H9 (cell line): ENCODE data around the gene ERICH6. TPM values are rescaled to one million over a fixed set of nuclear protein-coding genes. Genes with fewer than 3 reads are reported as not detected.

Source experiments
- DNase-seq: peaks from one replicate; pipeline ENCODE4 v3.0.0-alpha.2; 2017
- H2AFZ ChIP-seq: one replicate; pipeline ENCODE4 v1.6.1; 2013; ENCODE audit warnings: mild to moderate bottlenecking, low read length, control low read depth, moderate library complexity
- H2AK5ac ChIP-seq: 2 replicates; pipeline ENCODE4 v1.6.1; 2013; ENCODE audit warnings: low read length, control low read depth, mixed read lengths; ENCODE audit not compliant: insufficient read length
- H2BK120ac ChIP-seq: one replicate; pipeline ENCODE4 v1.6.1; 2013; ENCODE audit warnings: low read depth, mild to moderate bottlenecking, low read length, control low read depth, inconsistent platforms; ENCODE audit not compliant: poor library complexity, severe bottlenecking
- H2BK12ac ChIP-seq: 2 replicates; pipeline ENCODE4 v1.6.1; 2013; ENCODE audit warnings: low read length, control low read depth, mixed read lengths, low read depth; ENCODE audit not compliant: insufficient read length
- H2BK15ac ChIP-seq: 2 replicates; pipeline ENCODE4 v1.6.1; 2013; ENCODE audit warnings: low read depth, low read length, control low read depth
- H2BK20ac ChIP-seq: one replicate; pipeline ENCODE4 v1.6.1; 2013; ENCODE audit warnings: low read depth, mild to moderate bottlenecking, low read length, control low read depth, inconsistent platforms; ENCODE audit not compliant: poor library complexity, severe bottlenecking
- H2BK5ac ChIP-seq: 2 replicates; pipeline ENCODE4 v1.6.1; 2013; ENCODE audit warnings: low read length, control low read depth, mixed read lengths; ENCODE audit not compliant: insufficient read length
- H3K14ac ChIP-seq: 2 replicates; pipeline ENCODE4 v1.6.1; 2013; ENCODE audit warnings: low read length, control low read depth; ENCODE audit not compliant: insufficient read depth
- H3K18ac ChIP-seq: 2 replicates; pipeline ENCODE4 v1.6.1; 2013; ENCODE audit warnings: low read depth, mild to moderate bottlenecking, mixed read lengths, low read length, control low read depth; ENCODE audit not compliant: insufficient read length
- H3K23ac ChIP-seq: 2 replicates; pipeline ENCODE4 v1.6.1; 2013; ENCODE audit warnings: low read length, control low read depth, mixed read lengths, low read depth; ENCODE audit not compliant: insufficient read length
- H3K23me2 ChIP-seq: 2 replicates; pipeline ENCODE4 v1.6.1; 2013; ENCODE audit warnings: low read depth, mild to moderate bottlenecking, mixed read lengths, low read length, control low read depth; ENCODE audit not compliant: insufficient read length, poor library complexity, severe bottlenecking
- H3K27ac ChIP-seq: 2 replicates; pipeline ENCODE4 v1.5.1; 2013; ENCODE audit warnings: low read length, control low read depth, mixed read lengths, low read depth; ENCODE audit not compliant: insufficient read length
- H3K27me3 ChIP-seq: 2 replicates; pipeline ENCODE4 v1.6.1; 2013; ENCODE audit warnings: low read length, control low read depth, inconsistent platforms; ENCODE audit not compliant: insufficient read depth
- H3K4ac ChIP-seq: 2 replicates; pipeline ENCODE4 v1.6.1; 2013; ENCODE audit warnings: low read depth, mild to moderate bottlenecking, control low read depth, inconsistent platforms, low read length, moderate library complexity
- H3K4me1 ChIP-seq: 2 replicates; pipeline ENCODE4 v1.6.1; 2013; ENCODE audit warnings: low read length, control low read depth, inconsistent platforms; ENCODE audit not compliant: insufficient read depth
- H3K4me2 ChIP-seq: 2 replicates; pipeline ENCODE4 v1.6.1; 2013; ENCODE audit warnings: low read length, control low read depth, mixed read lengths; ENCODE audit not compliant: insufficient read length, insufficient read depth
- H3K56ac ChIP-seq: 2 replicates; pipeline ENCODE4 v1.6.1; 2013; ENCODE audit warnings: low read depth, mild to moderate bottlenecking, mixed read lengths, low read length, control low read depth; ENCODE audit not compliant: insufficient read length
- H3K79me1 ChIP-seq: 2 replicates; pipeline ENCODE4 v1.6.1; 2013; ENCODE audit warnings: low read depth, mild to moderate bottlenecking, moderate library complexity, low read length, control low read depth, inconsistent platforms; ENCODE audit not compliant: insufficient read depth, poor library complexity, severe bottlenecking
- H3K79me2 ChIP-seq: 2 replicates; pipeline ENCODE4 v1.6.1; 2013; ENCODE audit warnings: low read length, control low read depth, inconsistent platforms; ENCODE audit not compliant: insufficient read depth
- H3K9ac ChIP-seq: 2 replicates; pipeline ENCODE4 v1.6.1; 2013; ENCODE audit warnings: low read length, control low read depth, mixed read lengths; ENCODE audit not compliant: insufficient read length; ENCODE audit errors: extremely low read depth
- H3K9me3 ChIP-seq: one replicate; pipeline ENCODE4 v1.6.1; 2013; ENCODE audit warnings: low read depth, low read length, inconsistent platforms; ENCODE audit not compliant: control insufficient read depth
- H3T11ph ChIP-seq: one replicate; pipeline ENCODE4 v1.6.1; 2013; ENCODE audit warnings: mild to moderate bottlenecking, low read length, control low read depth, inconsistent platforms
- H4K20me1 ChIP-seq: one replicate; pipeline ENCODE4 v1.6.1; 2013; ENCODE audit not compliant: control insufficient read depth, insufficient read length, insufficient read depth
- H4K5ac ChIP-seq: 2 replicates; pipeline ENCODE4 v1.6.1; 2013; ENCODE audit warnings: low read depth, mild to moderate bottlenecking, mixed read lengths, low read length, control low read depth; ENCODE audit not compliant: insufficient read length
- H4K8ac ChIP-seq: replicated peaks from 2 replicates; pipeline ENCODE4 v1.6.1; 2013; ENCODE audit warnings: low read length, control low read depth, mixed read lengths, low read depth; ENCODE audit not compliant: insufficient read length
- H4K91ac ChIP-seq: 2 replicates; pipeline ENCODE4 v1.6.1; 2013; ENCODE audit warnings: low read depth, mild to moderate bottlenecking, moderate library complexity, mixed read lengths, low read length, control low read depth; ENCODE audit not compliant: insufficient read length
- H3K27ac Mint-ChIP-seq, 3 experiments: 2 replicates in 2 of 3; 3 replicates in 1 of 3; pipeline ENCODE4 v1.8.0; 2020 to 2021; ENCODE audit warnings: mixed read lengths in 3 of 3, mild to moderate bottlenecking in 1 of 3, moderate library complexity in 1 of 3
- H3K27me3 Mint-ChIP-seq: 2 replicates; pipeline ENCODE4 v1.8.0; 2021; ENCODE audit warnings: low read depth, mild to moderate bottlenecking, moderate library complexity, mixed read lengths
- H3K36me3 Mint-ChIP-seq, 3 experiments: 2 replicates in 2 of 3; 3 replicates in 1 of 3; pipeline ENCODE4 v1.8.0; 2020 to 2021; ENCODE audit warnings: low read depth in 3 of 3, mixed read lengths in 3 of 3; ENCODE audit not compliant: insufficient read depth in 1 of 3
- H3K4me1 Mint-ChIP-seq, 2 experiments: 2 replicates each; pipeline ENCODE4 v1.8.0; 2020; ENCODE audit warnings: mixed read lengths in 2 of 2
- H3K4me3 Mint-ChIP-seq, 2 experiments: 2 replicates in 1 of 2; 3 replicates in 1 of 2; pipeline ENCODE4 v1.8.0; 2020 to 2021; ENCODE audit warnings: mild to moderate bottlenecking in 2 of 2, mixed read lengths in 2 of 2, moderate library complexity in 1 of 2
- H3K9me3 Mint-ChIP-seq, 2 experiments: 2 replicates in 1 of 2; 3 replicates in 1 of 2; pipeline ENCODE4 v1.8.0; 2020; ENCODE audit warnings: mild to moderate bottlenecking in 2 of 2, mixed read lengths in 2 of 2, moderate library complexity in 1 of 2
- WGBS: extraction: QIAGEN DNeasy Blood & Tissue Kit; methylation state at CpG from one replicate; pipeline ENCODE4 v1.1.7; 2013; ENCODE audit warnings: missing lambda C conversion rate, low lambda C conversion rate, mixed read lengths; ENCODE audit not compliant: insufficient read length; ENCODE audit errors: extremely low coverage; 5-methylcytosine and 5-hydroxymethylcytosine counted together
- total RNA-seq: library from RNA; stranded (reverse); gene quantifications from 2 replicates; pipeline ENCODE4 v1.2.1, GENCODE V29; 2021
- TF ChIP-seq, protein P1 (sequence below): fragments of 200-600 bp; sonication (generic); conservative IDR thresholded peaks from 3 replicates; pipeline ENCODE4 v1.8.0; 2021; ENCODE audit warnings: antibody characterized with exemption, mild to moderate bottlenecking

Gene ERICH6
- total RNA-seq, 1 experiment from 2014 or later = not detected

- H3K79me2 ChIP-seq = no peaks in the 10 kb centered on the region
- H4K20me1 ChIP-seq = no peaks in the 10 kb centered on the region
- H2BK15ac ChIP-seq = no peak overlapping the region
- H2BK120ac ChIP-seq = no peak overlapping the region
- H3K36me3 Mint-ChIP-seq = peaks cover 0 to 4% (median 4%) of the 10 kb centered on the region in 3 experiments; a peak in 4 of 7 replicates
- DNase-seq = no peak
- no CpG with 5 or more reads among the region's 12 CpGs for WGBS
- H4K91ac ChIP-seq = no peak overlapping the region
- H3K9ac ChIP-seq = no peak overlapping the region
- no peak overlapping the region for H3T11ph ChIP-seq
- H3K27ac ChIP-seq = no peak overlapping the region
- no peak overlapping the region for H4K5ac ChIP-seq
- H3K9me3 Mint-ChIP-seq = no peaks in the 10 kb centered on the region
- no peak overlapping the region for H4K8ac ChIP-seq
- no peak overlapping the region for H3K4ac ChIP-seq
- no peaks in the 10 kb centered on the region for H3K23me2 ChIP-seq
- H3K4me3 Mint-ChIP-seq = no peak overlapping the region
- no peak overlapping the region for H2BK20ac ChIP-seq
- H2BK12ac ChIP-seq = no peak overlapping the region
- H2AK5ac ChIP-seq = no peak overlapping the region
- no peaks in the 10 kb centered on the region for H3K9me3 ChIP-seq
- H3K4me2 ChIP-seq = no peak overlapping the region
- TF ChIP-seq, protein P1, sequence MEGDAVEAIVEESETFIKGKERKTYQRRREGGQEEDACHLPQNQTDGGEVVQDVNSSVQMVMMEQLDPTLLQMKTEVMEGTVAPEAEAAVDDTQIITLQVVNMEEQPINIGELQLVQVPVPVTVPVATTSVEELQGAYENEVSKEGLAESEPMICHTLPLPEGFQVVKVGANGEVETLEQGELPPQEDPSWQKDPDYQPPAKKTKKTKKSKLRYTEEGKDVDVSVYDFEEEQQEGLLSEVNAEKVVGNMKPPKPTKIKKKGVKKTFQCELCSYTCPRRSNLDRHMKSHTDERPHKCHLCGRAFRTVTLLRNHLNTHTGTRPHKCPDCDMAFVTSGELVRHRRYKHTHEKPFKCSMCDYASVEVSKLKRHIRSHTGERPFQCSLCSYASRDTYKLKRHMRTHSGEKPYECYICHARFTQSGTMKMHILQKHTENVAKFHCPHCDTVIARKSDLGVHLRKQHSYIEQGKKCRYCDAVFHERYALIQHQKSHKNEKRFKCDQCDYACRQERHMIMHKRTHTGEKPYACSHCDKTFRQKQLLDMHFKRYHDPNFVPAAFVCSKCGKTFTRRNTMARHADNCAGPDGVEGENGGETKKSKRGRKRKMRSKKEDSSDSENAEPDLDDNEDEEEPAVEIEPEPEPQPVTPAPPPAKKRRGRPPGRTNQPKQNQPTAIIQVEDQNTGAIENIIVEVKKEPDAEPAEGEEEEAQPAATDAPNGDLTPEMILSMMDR = no peak
- H3K4me1 ChIP-seq = 0 out of 2 replicates have a peak, but pooled peaks cover 4% of the 10 kb centered on the region
- no peak overlapping the region for H3K18ac ChIP-seq
- H3K27me3 ChIP-seq = no peaks in the 10 kb centered on the region
- H3K23ac ChIP-seq = no peak overlapping the region
- peaks cover 33 to 40% of the 10 kb centered on the region in 2 experiments for H3K4me1 Mint-ChIP-seq
- H3K27me3 Mint-ChIP-seq = no peaks in the 10 kb centered on the region
- H3K14ac ChIP-seq = no peak overlapping the region
- H3K79me1 ChIP-seq = no peaks in the 10 kb centered on the region
- H3K27ac Mint-ChIP-seq = peak overlapping the region in 1 of 3 experiments; percentile 13; a peak in 1 of 7 replicates
- H3K56ac ChIP-seq = no peak overlapping the region
- no peak overlapping the region for H2BK5ac ChIP-seq
- H2AFZ ChIP-seq = no peak overlapping the region
Measured at GRCh38 chr3:150740733-150741496, 37.2 kb upstream of the ERICH6 start.
